ENCODE results near the gene ENPP5. TPM values are rescaled to one million over a fixed set of nuclear protein-coding genes. Genes with fewer than 3 reads are reported as not detected.
A peak's percentile ranks its signal among the peaks of the same experiment; 100 is the strongest.

ENPP5 gene
- 0.26 and 0.64 TPM in 2 replicates for total RNA-seq

GRCh38 chr6:46170357-46171289 lies at the start of gene ENPP5:
Gene ENPP5, minus strand, starts transcription at chr6:46170980. Its CDS starts 2,718 bp downstream, at chr6:46168262.
- TF ChIP-seq, protein P1, sequence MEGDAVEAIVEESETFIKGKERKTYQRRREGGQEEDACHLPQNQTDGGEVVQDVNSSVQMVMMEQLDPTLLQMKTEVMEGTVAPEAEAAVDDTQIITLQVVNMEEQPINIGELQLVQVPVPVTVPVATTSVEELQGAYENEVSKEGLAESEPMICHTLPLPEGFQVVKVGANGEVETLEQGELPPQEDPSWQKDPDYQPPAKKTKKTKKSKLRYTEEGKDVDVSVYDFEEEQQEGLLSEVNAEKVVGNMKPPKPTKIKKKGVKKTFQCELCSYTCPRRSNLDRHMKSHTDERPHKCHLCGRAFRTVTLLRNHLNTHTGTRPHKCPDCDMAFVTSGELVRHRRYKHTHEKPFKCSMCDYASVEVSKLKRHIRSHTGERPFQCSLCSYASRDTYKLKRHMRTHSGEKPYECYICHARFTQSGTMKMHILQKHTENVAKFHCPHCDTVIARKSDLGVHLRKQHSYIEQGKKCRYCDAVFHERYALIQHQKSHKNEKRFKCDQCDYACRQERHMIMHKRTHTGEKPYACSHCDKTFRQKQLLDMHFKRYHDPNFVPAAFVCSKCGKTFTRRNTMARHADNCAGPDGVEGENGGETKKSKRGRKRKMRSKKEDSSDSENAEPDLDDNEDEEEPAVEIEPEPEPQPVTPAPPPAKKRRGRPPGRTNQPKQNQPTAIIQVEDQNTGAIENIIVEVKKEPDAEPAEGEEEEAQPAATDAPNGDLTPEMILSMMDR (IDR thresholded peaks at IDR 0.05; ENCODE audit: insufficient read depth, low read length, severe bottlenecking), result no peak
- Histone ChIP-seq H3K36me3 (ENCODE audit: control insufficient read depth, insufficient read depth, low read length) (no peaks in the 10 kb centered on the region), H3K4me3 (ENCODE audit: low read depth, low read length) (peak within 1 kb of the TSS; percentile 37), H3K27me3 (ENCODE audit: control insufficient read depth, insufficient read depth, low read length) (peaks cover 2% of the 10 kb centered on the region)
- DNase-seq (ENCODE audit: low read depth), result peak; percentile 46
- FAIRE-seq, result no peak

DNA sequence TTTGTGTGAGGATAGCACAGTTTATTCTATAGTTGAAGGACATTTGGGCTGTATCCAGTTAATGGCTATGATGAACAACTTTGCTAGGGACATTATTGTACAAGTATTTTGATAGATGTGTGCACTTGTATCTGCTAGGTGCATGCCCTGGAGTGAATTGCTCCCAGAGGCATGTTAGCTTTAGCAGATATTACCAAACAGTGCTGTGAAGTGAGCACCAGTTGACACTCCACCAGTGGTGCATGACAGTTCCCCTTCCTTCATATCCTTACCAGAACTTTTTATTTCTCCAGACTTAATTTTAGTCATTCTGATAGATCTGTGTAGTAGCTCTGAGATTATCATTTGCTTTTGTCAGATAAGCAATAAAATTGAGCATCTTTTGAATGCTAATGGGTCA lies 48.9 kb upstream of the ENPP5 start:
- TF ChIP-seq, protein P1 (IDR thresholded peaks at IDR 0.05; ENCODE audit: insufficient read depth, low read length, severe bottlenecking), result no peak
- Histone ChIP-seq H3K36me3 (ENCODE audit: control insufficient read depth, insufficient read depth, low read length) (no peaks in the 10 kb centered on the region), H3K27me3 (ENCODE audit: control insufficient read depth, insufficient read depth, low read length) (no peaks in the 10 kb centered on the region), H3K4me3 (ENCODE audit: low read depth, low read length) (no peak overlapping the region)
- DNase-seq (ENCODE audit: low read depth), result no peak
- FAIRE-seq, result no peak

GRCh38 chr6:46218457-46218856 lies 47.7 kb upstream of the ENPP5 start:
- TF ChIP-seq, protein P1 (IDR thresholded peaks at IDR 0.05; ENCODE audit: insufficient read depth, low read length, severe bottlenecking), result no peak
- DNase-seq (ENCODE audit: low read depth), result no peak
- no peak for FAIRE-seq
- H3K4me3 ChIP-seq (ENCODE audit: low read depth, low read length), result no peak overlapping the region
- no peaks in the 10 kb centered on the region for H3K36me3 ChIP-seq (ENCODE audit: control insufficient read depth, insufficient read depth, low read length)
- H3K27me3 ChIP-seq (ENCODE audit: control insufficient read depth, insufficient read depth, low read length), result no peaks in the 10 kb centered on the region

DNA sequence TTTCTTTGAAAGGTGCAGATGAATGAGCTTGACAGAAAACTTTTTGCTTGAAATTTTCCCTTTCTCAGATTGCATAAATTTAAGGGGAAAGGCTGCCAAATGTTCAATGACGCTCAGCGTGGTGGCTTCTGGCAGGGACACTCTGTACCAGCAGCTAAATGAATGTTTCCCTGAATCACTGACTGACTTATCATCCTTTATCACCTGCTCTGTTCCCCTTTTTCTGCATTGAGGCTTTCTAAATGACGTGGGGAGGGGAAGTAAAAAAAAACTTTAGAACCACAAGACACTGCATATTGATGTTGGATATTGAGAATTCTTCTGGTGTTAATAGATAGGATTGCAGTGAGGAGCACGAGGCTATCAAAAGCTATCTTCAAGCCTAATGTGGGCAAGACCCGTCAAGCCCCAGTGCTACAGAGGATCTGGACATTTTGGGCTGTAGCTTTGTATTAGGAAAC lies 46.9 kb upstream of the ENPP5 start:
- peak; percentile 32 for FAIRE-seq
- Histone ChIP-seq H3K36me3 (ENCODE audit: control insufficient read depth, insufficient read depth, low read length) (no peaks in the 10 kb centered on the region), H3K27me3 (ENCODE audit: control insufficient read depth, insufficient read depth, low read length) (no peaks in the 10 kb centered on the region), H3K4me3 (ENCODE audit: low read depth, low read length) (no peak overlapping the region)
- no peak for DNase-seq (ENCODE audit: low read depth)
- TF ChIP-seq, protein P1 (IDR thresholded peaks at IDR 0.05; ENCODE audit: insufficient read depth, low read length, severe bottlenecking), result no peak

GRCh38 chr6:46216879-46217278 lies 46.1 kb upstream of the ENPP5 start:
- FAIRE-seq, result no peak
- H3K27me3 ChIP-seq (ENCODE audit: control insufficient read depth, insufficient read depth, low read length), result no peaks in the 10 kb centered on the region
- TF ChIP-seq, protein P1 (IDR thresholded peaks at IDR 0.05; ENCODE audit: insufficient read depth, low read length, severe bottlenecking), result no peak

More at GRCh38 chr6:46216879-46217278, 46.1 kb upstream of the ENPP5 start:
- DNase-seq (ENCODE audit: low read depth), result no peak
- Histone ChIP-seq H3K36me3 (ENCODE audit: control insufficient read depth, insufficient read depth, low read length) (no peaks in the 10 kb centered on the region), H3K4me3 (ENCODE audit: low read depth, low read length) (no peak overlapping the region)

Data from bronchial epithelial cell (primary cell).